Erythroblast (primary cell): ENCODE data around the gene TCF15.

Source experiments
- DNase-seq, 2 experiments: peaks; one replicate each; lab custom pipeline; 2025; lab: John Stamatoyannopoulos, UW
- GATA1 ChIP-seq: IDR thresholded peaks from 2 replicates; pipeline ENCODE4 v1.6.1; 2011; ENCODE audit warnings: low read depth, mild to moderate bottlenecking, control low read depth, low read length, moderate library complexity
- POLR2A ChIP-seq: IDR thresholded peaks from 2 replicates; pipeline ENCODE4 v1.6.1; 2011; ENCODE audit warnings: mild to moderate bottlenecking, low read length

Gene TCF15

DNA sequence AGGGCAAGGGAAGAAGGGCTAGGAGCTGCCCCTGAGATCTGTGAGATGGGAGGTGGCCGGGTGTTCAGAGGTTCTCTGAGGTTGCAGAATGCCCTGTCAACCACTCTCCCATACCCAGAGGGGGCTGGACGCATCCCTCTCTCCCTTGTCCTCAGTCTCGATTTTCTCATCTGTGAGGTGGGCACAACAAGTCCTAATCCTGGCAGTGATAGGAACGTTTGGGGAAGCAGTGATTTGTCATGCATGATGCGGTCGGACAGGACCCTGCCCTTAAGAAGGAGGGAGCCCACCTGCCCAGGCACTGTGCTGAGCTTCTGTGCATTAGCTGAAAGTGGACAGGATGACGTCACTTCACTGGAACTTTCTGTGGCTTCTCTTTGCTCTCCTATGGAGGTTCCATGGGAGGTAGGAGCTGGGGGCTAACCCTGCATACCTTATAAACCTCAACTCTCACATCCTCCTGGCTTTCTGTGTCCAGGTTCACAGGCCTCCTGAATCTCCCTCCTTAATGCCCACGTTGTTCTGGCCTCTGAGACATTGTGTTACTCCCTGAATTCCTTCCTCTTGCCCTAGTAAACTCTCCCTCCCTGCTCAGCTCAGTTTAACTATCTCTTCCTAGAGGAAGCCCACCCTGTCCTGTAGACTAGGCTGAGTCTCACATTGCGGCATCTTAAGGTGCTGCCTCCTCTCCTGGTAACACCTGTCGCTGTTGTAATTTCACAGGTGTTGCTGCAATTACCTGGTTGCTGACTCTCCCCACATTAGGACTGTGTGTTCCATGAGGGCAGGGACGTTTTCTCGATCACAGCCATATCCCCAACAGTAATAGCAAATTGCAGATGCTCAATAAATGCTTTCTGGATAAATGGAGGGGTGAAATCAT is 36.5 kb downstream of the TCF15 start:
- TF ChIP-seq POLR2A (no peak), GATA1 (no peak)
- no peak for DNase-seq

DNA sequence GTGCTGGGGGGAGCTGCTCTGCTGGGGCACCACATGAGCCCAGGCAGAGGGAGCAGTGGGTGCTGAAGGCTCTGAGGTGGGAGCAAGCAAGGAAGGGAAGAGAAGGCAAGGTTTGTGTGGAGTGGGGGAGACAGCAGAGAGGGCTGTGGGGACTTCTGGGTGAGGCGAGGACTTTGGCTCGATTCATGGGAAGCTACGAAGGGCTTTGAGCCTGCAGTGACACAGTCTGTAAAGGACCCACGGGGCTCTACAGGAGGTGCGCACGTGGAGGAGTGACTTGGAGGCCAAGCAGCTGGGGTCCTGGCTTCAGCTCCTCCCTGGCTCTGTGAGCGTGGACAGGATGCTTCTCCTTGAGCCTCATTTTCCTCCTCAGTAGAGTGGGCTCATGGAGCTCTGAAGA is 37.4 kb downstream of the TCF15 start:
- DNase-seq = no peak
- TF ChIP-seq POLR2A (no peak), GATA1 (no peak)

DNA sequence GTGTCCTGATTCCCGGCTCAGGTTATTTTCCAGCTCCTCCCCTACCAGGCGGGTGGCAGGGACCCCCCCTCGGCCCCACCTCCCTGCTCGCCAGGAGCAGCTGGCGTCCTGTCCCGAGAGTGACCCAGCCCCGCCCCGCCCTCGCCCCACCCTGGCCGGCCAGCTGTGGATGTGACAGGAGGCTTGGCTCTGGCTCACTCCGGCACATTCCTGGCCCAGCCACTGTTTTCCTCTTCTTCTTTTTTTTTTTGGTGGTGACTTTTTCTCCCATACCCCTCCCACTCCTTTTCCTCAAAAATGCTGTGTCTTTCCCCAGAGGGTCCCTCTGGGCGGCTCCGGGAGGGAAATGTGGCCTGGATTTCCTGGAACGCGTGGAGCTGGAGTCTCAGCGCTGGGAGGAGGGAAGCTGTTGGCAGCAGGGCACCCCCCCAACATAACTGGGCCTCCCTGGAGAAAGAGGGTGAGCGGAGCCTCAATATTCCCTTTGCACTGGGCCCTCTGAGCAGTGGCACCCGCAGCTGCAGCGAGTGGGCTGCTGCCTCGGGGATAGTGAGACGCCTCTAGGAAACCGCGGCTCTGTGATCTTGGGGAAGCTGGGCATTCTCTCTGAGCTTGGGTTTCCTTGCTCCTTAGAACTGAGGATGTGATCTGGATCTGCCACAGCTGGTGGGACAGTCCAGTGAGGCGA is 38.2 kb downstream of the TCF15 start:
- DNase-seq = no peak
- TF ChIP-seq POLR2A (no peak), GATA1 (no peak)

DNA sequence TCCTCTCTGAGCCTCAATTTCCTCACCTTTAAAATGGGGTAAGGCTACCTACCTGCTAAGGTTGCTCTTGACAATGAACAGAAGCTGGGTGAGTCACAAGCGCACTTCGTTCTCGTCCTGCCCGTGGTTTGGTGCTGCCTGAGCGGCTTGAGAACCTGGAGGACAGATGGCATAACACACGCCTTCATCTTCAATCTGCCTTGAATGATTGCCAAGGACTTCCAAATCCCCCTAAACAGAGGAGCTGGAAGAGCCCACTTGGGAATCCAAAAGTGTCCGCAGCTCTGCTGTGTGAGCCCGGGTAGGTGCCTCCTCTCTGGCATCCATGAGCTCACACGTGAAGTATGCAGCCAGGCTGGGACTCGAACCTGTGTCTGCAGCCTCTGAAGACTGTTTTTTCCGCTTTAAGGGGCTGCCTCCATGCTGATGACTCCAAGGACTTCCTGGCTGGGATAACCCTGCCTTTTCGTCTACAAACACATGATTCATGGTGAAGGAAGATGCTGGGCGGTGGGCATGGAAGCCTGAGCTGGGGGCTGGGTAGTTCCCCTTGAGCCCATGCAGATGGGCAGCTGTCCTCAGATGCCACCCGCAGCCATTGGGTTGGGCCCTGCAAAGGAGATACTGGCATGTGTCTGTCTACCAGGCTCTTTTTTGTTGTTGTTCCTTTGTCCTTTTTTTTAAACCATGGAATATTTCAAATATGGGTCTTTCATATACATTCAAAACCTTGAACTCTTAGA is 41.3 kb downstream of the TCF15 start:
- DNase-seq = no peak
- no peak for TF ChIP-seq POLR2A
- no peak for TF ChIP-seq GATA1

DNA sequence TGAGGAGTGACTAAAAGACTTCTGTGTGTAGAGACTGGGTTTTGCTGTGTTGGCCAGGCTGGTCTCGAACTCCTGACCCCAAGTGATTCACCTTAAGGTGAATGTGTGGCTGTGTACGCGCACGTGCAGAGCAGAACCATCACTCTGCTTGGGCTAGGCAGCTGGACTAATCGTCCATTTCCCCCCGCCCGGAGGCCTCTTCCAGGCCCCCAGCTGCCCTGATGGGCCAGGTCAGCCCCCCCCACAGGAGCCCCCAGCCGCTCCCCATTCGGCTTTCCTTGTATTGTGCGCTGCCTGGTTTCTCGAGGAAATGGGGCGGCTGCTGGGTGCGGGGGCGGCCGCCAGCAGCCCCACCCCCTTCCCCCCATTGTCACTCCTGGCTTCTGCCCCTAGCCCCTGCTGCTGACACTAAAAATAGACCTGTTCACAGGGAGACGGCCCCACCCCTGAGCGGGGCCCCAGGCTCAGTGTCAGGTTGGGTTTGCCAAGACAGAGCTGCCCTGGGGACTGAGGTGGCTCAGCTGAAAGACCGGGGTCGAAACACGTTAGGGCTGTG is 41.9 kb downstream of the TCF15 start:
- TF ChIP-seq POLR2A (no peak), GATA1 (no peak)
- no peak for DNase-seq

DNA sequence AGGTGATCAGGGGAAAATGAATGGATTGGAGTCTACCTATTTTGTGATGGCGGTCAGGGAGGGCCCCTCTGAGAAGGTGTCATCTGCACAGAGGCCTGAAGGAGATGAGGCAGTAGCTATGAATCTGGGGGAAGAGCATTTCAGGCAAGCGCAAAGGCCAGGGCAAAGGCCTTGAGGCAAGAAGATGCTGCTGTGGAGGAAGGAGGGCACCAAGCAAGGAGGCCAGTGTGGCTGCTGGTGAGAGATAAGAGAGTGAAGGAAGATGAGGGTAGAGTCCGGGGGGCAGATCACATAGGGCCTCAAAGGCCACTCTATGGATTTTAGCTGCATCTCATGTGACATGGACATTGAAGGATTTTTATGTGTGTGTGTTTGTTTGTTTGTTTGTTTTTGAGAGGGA is 45.9 kb downstream of the TCF15 start:
- TF ChIP-seq GATA1 (no peak), POLR2A (no peak)
- DNase-seq = peak; percentile 12 to 43

DNA sequence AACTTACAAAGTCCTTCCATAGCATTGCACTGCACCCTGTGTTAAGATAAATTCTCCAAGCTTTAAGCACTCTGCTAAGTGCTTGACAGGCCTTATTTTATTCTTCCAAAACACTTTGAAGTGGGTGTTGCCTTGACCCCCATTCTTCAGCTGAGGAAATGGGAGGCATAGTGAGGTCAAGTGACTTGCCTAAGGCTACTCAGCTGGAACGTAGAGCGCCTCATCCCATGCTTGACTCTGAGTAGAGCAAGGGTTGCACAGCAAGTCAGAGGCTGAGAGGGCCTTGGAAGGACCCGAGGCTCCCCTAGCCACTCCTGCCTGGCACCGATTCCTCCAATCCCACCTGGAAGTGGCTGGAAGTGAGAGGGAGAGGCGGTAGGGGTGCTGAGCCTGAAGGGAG is 46.9 kb downstream of the TCF15 start:
- DNase-seq = no peak
- TF ChIP-seq GATA1 (no peak), POLR2A (no peak)

DNA sequence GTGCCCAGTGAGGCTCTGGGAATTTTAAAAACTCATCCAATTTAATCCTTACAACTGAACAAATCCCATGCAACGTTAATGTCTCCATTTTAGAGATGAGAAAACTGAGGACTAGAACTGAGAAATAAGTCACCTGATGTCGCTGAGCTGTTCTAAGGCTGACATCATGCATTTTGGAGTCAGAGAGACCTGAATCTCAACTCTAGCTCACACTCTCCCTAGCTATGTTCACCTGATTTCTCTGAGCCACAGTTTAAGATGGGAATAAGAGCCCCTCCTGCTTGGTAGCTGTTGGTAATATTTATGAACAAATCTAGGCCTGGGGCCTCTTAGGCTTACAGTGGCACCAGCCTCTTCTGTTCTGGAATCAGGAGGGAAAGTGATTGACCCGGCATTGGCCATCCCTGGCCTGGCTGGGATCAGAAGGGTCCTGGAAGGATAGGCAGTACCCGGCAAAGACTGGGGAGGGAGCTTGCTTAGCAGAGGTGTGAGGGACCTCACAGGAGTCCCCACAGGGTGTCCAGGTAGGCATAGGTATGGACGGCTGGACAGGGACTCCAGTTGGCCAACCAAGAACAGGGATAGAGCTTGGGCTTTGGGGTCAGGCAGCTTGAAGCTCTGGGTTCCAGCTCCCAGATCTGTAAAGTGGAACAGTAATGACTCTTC is 47.7 kb downstream of the TCF15 start:
- no peak for TF ChIP-seq POLR2A
- no peak for TF ChIP-seq GATA1
- no peak for DNase-seq

DNA sequence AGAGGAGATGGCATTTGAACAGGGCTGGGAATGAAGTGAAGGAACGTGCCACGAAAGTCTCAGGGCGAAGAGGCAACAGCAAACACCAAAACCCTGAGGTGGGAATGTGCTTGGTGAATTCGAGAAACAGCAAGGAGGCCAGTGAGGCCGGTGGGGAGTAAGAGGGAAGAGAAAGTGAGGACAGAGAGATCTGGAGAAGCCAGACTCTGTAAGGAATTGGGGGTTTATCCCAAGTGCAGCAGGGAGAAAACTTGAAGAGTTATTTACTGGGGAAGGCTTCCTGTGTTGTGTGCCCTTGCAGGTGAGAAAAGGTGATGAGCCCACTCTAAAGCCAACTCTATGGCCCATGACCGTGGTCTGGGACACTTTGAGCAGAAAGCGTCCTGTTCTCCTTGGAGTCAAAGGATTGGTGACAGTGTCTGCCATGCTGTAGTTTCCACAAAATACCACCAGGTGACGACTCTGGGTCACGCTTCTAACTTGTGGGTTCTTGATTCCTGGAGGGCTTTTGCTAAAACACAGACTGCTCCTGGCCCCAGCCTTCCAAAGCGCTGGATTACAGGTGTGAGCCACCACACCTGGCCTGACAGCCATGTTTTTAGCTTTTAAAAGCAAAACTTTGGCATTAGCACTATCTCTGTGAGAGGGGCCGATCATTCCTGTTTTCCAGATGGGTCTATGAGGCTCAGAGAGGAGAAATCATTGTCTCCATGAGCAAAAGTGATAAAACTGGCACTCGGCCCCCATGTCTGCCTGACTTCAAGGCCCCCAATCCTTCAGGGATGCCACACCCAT is 48.5 kb downstream of the TCF15 start:
- TF ChIP-seq GATA1 = no peak
- peak; percentile 68 to 82 for DNase-seq

DNA sequence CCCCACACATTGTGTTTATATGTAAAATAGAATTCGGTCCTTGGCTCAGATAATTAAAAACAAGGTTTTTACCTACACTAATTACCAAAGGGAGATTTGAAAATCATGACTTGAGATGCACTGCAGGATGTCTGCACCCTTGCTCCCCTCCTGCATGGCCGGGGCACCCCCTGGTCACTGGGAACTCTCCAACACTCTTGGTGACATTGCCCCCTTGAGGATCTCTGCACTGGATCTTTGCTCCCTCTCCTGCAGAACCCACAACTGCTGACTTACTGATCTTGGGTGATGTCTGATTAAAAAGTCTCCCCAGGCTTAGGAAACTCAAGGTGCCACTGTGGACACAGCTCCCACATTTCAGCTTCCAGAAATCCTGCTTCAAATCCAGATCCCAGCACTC is 49.4 kb downstream of the TCF15 start:
- no peak for TF ChIP-seq POLR2A
- TF ChIP-seq GATA1 = no peak
- DNase-seq = no peak

DNA sequence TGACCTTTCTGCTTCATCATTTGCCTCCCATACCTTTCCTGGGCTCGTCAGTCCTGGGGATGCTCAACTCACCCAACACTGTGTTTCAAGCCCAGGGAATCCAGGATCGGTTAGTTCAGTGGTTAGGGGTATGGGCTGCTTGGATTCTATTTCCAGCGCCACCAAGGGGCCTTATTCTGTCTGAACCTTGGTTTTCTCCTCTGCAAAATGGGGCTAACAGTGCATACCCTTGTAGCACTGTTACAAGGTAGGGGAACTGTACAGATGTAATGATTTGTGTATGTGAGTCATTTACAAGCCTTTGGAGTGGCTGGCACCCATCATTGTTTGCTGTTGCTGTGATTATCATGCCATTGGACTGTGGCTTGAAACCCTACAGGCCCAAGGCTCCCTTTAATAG is 52.0 kb downstream of the TCF15 start:
- TF ChIP-seq POLR2A (no peak), GATA1 (no peak)
- no peak for DNase-seq

DNA sequence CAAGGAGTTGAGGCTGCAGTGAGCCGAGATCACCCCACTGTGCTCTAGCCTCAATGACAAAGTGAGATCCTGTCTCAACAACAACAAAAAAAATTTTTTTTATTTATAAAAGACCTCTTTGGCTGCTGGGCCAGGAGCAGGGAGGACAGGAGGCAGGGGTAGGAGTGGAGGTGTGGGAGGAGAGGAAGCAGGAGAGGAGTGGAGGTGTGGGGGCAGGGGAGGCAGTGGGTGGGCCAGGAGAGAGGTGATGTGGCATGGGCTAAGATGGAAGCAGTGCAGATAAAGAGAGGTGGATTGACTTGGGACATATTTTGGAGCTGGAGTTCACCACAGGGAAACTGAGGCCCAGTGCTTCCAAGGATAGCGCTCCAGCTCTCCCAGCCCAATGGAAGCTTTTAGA is 53.1 kb downstream of the TCF15 start:
- DNase-seq = no peak
- TF ChIP-seq GATA1 (no peak), POLR2A (no peak)
